GM18951 (cell line): ENCODE measurements around the gene UPB1.

ENCODE experiments used
- POLR2A ChIP-seq: IDR thresholded peaks from 4 replicates; pipeline ENCODE4 v1.6.1; 2011; ENCODE audit warnings: mild to moderate bottlenecking; ENCODE audit not compliant: insufficient read length, insufficient read depth; ENCODE audit errors: extremely low read depth
- in situ Hi-C: fragments of 300-500 bp; cut with MboI; formaldehyde crosslinking; loops from one replicate; pipeline ENCODE4 v1.12.0; 2022; ENCODE audit warnings: low sequenced_read_pairs, mixed read lengths, inconsistent platforms; ENCODE audit not compliant: unreplicated experiment

The UPB1 gene

DNA sequence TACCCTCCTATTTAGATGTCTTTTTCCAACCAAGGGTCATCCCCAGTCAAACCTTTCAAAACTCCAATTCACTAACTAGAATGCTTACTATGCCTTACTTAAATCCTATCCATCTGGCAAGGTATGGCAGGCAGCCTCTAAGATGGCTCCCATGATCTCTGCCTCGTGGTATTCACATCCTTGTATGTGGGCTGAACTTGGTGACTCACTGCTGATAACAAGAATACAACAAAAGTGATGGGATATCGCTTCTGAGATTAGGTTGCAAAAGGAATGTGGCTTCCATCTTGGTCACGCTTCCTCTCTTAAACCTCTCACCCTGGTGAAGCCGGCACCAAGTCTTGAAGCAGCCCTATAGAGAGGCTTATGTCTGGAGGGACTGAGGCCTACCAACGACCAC lies 29.6 kb upstream of the UPB1 start:
- in situ Hi-C loops = no loop called here
- no peak for TF ChIP-seq POLR2A

DNA sequence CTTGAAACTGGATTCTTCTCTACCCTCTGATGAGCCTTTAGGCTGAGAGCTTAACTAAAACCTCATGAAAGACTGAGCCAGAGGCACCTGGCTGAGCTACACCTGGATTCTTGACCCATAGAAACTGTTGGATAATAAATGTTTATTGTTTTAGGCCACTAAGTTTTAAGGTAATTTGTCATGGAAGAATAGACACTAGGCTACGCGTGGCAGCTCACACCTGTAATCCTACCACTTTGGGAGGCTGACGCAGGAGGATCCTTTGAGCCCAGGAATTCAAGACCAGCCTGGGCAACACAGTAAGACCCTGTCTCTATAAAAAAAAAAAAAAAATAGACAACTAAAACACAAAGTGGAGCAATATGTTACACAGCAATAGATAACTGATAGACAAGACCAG lies 29.2 kb upstream of the UPB1 start:
- in situ Hi-C loops = no loop called here
- TF ChIP-seq POLR2A = no peak

DNA sequence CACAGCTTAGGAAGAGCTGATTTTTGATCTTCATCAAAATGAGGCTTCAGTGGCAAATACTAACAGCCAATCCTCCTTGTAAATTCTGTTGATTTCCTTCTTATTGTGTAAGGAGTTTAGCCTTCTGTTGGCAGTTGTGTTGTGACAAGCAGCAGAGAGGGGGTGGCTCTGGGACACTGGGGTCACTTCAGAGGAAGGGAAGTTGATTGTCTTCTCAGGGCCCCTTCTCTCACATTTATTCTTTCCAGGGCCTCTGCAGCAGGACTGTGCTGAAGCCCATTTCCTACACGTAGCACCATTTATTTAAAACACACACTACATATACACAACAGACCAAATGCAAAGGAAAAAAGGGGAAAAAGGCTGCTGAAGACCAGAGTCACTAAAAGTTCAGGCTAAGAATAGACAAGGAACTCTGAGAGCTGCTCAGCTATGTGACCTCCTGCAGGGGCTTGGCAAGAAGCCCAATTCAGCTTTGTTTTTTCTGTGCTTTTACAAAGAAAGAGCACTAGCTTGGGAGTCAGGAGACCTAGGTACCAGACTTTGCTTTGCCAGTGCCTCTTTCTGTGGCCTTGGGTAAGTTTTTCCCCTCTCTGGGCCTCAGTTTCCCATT lies 28.3 kb upstream of the UPB1 start:
- in situ Hi-C loops = no loop called here

DNA sequence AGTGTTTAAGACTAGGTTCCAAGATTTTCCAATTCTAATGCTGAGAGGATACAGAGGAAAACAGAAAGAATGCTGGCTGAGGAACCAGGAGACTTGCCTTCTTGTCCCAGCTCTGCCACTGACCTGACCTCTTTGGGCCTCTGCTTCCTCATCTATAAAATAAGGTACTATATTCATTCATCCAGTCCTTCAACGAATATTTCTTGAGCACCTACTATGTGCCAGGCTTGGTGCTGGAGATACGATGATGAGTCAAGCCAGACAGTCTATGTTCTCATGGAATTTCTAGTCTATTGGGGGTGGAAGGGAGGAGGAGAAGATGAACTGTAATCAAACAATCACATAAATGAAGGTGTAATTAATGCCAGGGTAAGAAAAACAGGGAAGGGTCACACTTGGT lies 27.8 kb upstream of the UPB1 start:
- in situ Hi-C loops = no loop called here
- TF ChIP-seq POLR2A = no peak

More for the DNA sequence above, 28.3 kb upstream of the UPB1 start:
- no peak for TF ChIP-seq POLR2A

DNA sequence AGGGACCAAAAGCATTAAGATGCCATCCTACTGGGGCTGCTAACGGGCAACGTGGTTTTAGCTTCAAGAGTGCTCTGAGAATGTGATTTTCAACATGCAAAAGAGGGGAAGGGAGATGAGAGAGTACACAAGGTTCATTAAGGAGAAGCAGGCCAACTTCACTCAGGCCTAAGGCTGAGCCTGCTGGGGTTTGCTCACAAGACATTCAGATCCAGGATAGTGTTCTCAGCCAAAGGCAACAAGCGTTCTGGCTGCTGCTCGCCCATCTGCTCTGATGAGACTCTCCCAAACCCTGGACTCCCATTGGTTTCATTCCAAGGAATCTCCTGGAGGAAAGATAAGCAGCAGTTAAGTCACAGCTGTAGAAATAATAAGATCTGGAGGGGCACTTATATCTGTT lies 23.6 kb upstream of the UPB1 start:
- TF ChIP-seq POLR2A = no peak
- in situ Hi-C loops = no loop called here

DNA sequence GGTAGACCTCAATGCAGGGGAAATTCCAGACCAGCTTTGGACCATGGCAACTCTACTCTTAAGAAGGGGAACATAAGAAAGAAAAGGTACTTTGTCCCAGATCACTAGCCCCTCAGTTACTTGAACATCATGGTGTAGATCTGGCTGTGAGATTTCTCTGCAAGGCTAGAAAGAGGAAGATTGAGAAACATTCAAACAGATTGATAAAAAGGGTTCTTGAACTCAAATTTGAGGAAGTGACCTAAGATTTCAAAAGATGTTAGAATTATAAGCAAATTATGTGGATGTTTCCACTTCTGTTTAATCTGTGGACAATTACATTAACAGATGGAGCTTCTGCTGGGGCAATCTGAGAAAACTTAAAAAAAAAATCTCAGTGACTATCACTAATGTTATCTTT lies 21.8 kb upstream of the UPB1 start:
- TF ChIP-seq POLR2A = no peak
- in situ Hi-C loops = no loop called here

DNA sequence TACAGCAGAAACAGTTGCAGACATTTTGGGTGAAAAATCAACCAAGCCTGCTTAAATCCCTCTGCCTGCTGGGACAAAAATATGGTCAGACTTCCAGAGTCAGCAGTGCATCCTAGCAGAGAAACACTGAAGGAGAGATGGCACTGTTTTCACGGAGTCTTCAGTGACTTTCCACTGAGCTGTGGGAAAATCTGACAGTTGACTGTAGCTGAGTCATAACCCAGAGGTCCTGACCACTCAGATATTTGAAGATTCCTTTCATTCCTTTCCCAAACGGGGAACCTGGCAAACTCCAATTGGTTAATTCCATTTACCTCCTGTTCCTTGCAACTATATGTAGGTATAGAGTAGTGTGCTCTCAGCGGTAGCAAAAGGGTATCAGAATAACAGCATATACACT lies 20.9 kb upstream of the UPB1 start:
- no peak for TF ChIP-seq POLR2A
- in situ Hi-C loops = no loop called here

DNA sequence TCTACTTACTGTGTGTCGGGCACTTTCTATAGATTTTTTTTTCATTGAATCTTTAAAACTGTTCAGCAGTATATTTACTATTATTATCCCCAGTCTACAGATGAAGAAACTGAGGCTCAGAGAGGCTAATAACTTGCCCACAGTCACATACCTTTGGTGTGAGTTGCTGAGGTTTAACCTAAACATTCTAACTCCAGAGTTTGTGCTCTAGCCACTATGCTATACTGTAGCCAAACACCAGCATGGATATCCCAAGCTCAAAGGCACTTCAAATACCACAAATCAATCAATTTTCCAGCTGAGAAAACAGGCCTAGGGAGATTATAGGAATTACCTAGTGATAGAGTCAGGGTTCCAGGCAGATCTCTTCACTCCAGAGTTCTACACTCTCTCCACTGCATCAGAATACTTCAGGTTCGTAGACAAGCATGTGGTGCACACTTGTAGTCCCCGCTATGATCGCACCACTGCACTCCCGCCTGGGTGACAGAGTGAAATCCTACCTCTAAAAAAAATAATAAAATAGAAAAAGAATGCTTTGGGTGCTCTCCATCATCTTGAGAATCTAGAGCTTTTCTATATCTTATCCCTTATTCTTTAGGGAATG lies 20.4 kb upstream of the UPB1 start:
- no peak for TF ChIP-seq POLR2A
- in situ Hi-C loops = no loop called here

DNA sequence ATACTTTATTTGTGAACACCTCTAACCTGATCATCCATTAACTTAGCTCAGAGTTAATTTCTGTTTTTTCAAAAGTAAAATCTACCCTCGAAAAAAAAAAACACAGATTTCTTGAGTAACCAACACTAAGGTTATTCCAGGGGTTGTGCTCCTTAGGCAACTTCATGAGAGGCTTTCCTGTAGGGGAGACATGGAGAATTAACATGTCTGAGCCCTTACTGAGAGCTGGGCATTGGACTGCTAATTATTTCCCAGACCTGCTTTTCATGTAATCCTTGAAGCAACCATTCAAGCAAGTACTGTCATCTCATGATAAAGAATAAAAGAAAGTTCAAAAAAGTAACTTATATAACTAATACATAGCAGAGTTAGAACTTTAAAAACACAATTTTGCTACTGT lies 13.5 kb upstream of the UPB1 start:
- TF ChIP-seq POLR2A = no peak

DNA sequence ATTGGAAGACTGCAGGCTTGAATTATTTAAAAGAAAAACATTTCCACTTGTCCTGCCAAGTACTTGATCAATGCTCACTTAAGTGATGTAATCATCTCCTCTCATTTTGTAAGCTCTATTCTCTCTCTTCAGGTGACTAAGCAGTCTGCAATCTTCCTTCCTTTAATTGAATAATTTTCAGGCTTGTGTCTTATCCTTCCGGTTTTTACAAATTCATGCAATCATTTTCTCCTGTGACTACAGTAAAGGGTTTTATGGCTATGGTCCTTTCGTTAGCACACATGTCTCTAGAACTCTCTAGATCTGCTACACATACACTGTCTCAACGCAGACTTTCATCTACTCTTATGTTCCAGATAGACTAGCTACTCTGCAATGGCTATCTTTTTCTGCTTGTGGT lies 12.6 kb upstream of the UPB1 start:
- TF ChIP-seq POLR2A = no peak
- in situ Hi-C loops = no loop called here

More for the DNA sequence above, 13.5 kb upstream of the UPB1 start:
- in situ Hi-C loops = no loop called here

DNA sequence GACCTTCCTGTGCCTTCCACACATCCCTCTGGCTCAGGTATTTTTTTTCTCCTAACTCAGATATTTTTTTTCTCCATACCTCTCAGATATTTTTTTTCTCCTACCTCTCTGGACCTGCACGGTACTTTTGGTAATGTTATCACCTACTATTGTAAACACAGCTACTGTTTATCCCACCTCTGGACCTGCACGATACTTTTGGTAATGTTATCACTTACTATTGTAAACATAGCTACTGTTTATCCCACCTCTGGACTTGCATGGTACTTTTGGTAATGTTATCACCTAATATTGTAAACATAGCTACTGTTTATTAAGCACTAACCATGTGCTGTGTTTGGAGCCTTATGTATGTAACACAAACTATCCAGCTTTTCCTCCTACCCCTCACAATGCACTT lies 12.1 kb upstream of the UPB1 start:
- no peak for TF ChIP-seq POLR2A
- in situ Hi-C loops = no loop called here

DNA sequence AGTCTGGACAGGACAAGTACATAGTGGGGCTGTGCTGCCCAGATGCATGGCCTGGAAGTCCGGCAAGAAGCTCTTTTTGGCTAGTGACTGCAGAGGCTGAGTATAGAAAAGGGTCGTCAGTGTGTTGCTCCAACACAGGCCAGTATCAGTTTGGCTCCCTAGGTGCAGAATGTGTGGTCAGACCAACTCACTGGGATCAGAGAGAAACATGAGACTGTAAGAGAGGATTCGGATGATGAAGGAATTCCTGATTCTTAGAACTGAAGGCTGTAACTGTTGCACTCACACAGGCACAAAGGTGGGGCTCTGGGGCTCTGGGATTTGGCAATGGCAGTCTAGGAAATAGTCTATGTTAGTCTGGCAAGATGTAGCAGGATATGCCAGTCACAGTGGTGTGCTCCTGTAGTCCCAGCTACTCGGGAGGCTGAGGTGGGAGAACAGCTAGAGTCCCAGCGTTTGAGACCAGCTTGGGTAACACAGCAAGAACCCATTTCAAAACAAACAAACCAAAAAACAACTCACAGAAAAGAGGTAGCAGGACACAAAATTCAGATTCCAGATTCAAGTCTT lies 11.1 kb upstream of the UPB1 start:
- no peak for TF ChIP-seq POLR2A
- in situ Hi-C loops = no loop called here

DNA sequence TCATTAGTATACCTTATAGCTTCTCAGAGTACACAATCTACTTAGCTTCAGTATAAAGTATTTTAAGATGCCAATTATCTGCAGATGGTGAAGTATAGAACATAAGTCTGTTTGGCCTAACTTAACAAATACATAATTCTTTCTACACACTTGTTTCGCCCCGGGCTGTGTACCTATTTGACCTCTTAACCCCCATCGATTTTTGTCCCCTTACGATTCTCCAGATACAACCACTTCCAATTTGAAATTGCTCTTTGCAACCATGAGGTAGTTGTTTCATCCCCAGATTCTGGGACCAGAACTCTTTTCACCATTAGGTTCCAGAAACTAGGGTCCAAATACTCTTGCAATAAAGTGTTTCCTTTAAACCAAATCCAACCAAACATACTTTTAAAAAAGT lies 10.0 kb upstream of the UPB1 start:
- in situ Hi-C loops = no loop called here
- no peak for TF ChIP-seq POLR2A

DNA sequence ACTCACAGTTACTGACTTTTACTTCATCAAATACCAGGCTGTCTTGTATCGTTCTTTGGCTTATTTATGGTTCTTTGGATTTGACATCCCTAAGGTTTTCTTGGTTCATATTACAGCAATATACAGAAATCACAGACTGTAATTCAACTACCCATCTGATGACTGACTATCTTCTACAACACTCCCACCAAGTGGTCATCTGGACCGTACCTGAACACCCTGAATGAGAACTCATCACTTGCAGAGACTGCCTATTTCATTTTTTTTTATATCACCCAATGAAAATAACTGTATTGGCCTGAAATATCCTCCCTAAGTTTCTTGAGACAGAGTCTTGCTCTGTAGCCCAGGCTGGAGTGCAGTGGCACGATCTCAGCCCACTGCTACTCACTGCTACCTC lies 9.5 kb upstream of the UPB1 start:
- TF ChIP-seq POLR2A = no peak
- in situ Hi-C loops = no loop called here
